HepG2 (cell line): ENCODE results near the gene RAI14. TPM values are rescaled to one million over a fixed set of nuclear protein-coding genes. Genes with fewer than 3 reads are reported as not detected.

ENCODE experiments used
- ATAC-seq: fragments of 200-7000 bp; cut with Tn5 transposase; 3 replicates; pipeline ENCODE4 v1.9.1; 2020; ENCODE audit warnings: mild to moderate bottlenecking, moderate library complexity
- BruUV-seq: library from RNA; stranded (reverse); fragments of 400-500 nt; replicated peaks from 2 replicates; lab custom pipeline; 2021; lab: Mats Ljungman, UMichigan
- CTCF ChIA-PET: fragments of 300-600 bp; formaldehyde crosslinking; extraction: SDS; loops from one replicate; lab custom pipeline; 2021; ENCODE audit warnings: low total read pairs, inconsistent platforms, low intra/inter-chr PET ratio; lab: Yijun Ruan, JAX
- POLR2A ChIA-PET: fragments of 350-600 bp; sonication (Branson Sonifier 250); formaldehyde crosslinking; loops from one replicate; lab custom pipeline; 2020; ENCODE audit warnings: antibody characterized with exemption, inconsistent platforms; lab: Yijun Ruan, JAX
- DNase-seq: peaks from one replicate; pipeline ENCODE4 v3.0.0-alpha.2; 2015; ENCODE audit warnings: low spot score
- FAIRE-seq: peaks from 3 replicates; lab custom pipeline; 2011; peaks lifted over from hg19 to GRCh38; lab: Jason Lieb, UNC
- H2AFZ ChIP-seq: one replicate; pipeline ENCODE4 v1.6.1; 2011; ENCODE audit warnings: low read length, inconsistent platforms
- H3K27ac ChIP-seq: fragments of 300-600 bp; 3 replicates; pipeline ENCODE4 v1.8.0; 2011; ENCODE audit warnings: mixed run types, mild to moderate bottlenecking, mixed read lengths, low read length, inconsistent platforms; ENCODE audit not compliant: insufficient read depth; ENCODE audit errors: extremely low read length
- H3K27me3 ChIP-seq, 2 experiments: fragments of 200-600 bp in 1 of 2; 2 replicates in 1 of 2; 3 replicates in 1 of 2; pipeline versions ENCODE4 v1.6.0 to v1.8.0; 2011; ENCODE audit warnings: low read length in 2 of 2, mild to moderate bottlenecking in 2 of 2, moderate library complexity in 2 of 2, inconsistent platforms in 1 of 2; ENCODE audit not compliant: insufficient read depth in 2 of 2, control insufficient read depth in 1 of 2
- H3K36me3 ChIP-seq, 2 experiments: fragments of 200-600 bp in 1 of 2; replicated peaks in 1 of 2; 2 replicates in 1 of 2; 3 replicates in 1 of 2; pipeline versions ENCODE4 v1.5.1 to v1.8.0; 2011; ENCODE audit warnings: low read length in 2 of 2, inconsistent platforms in 1 of 2; ENCODE audit not compliant: insufficient read depth in 2 of 2, control insufficient read depth in 1 of 2
- H3K4me1 ChIP-seq: 2 replicates; pipeline ENCODE4 v1.5.1; 2012; ENCODE audit warnings: low read length, inconsistent platforms; ENCODE audit not compliant: insufficient read depth
- H3K4me2 ChIP-seq: 2 replicates; pipeline ENCODE4 v1.6.0; 2011; ENCODE audit warnings: low read depth, low read length, inconsistent platforms
- H3K4me3 ChIP-seq, 3 experiments: fragments of 200-600 bp in 1 of 3; sonication (generic), shearing (Covaris generic) in 1 of 3; replicated peaks in 1 of 3; 2 replicates each; pipeline ENCODE4 v1.5.1; 2011 to 2016; ENCODE audit warnings: low read length in 3 of 3, inconsistent platforms in 2 of 3, low read depth in 2 of 3, mild to moderate bottlenecking in 2 of 3, control low read depth in 1 of 3, mixed read lengths in 1 of 3; ENCODE audit not compliant: insufficient read depth in 1 of 3
- H3K79me2 ChIP-seq: one replicate; pipeline ENCODE4 v1.6.1; 2011; ENCODE audit warnings: low read length, inconsistent platforms; ENCODE audit not compliant: insufficient read depth
- H3K9ac ChIP-seq: 2 replicates; pipeline ENCODE4 v1.6.0; 2011; ENCODE audit warnings: mild to moderate bottlenecking, low read depth, low read length, inconsistent platforms; ENCODE audit not compliant: insufficient read depth
- H3K9me3 ChIP-seq: 2 replicates; pipeline ENCODE4 v1.5.1; 2012; ENCODE audit warnings: mild to moderate bottlenecking, low read length
- H4K20me1 ChIP-seq: 2 replicates; pipeline ENCODE4 v1.6.0; 2011; ENCODE audit warnings: inconsistent platforms, mild to moderate bottlenecking, low read length, moderate library complexity; ENCODE audit not compliant: insufficient read depth
- DR1 ChIP-seq: sonication (generic); formaldehyde crosslinking; IDR thresholded peaks from 2 replicates; pipeline ENCODE4 v1.8.0; 2021; ENCODE audit warnings: mild to moderate bottlenecking, missing genetic modification reagents, inconsistent platforms
- MXI1 ChIP-seq: IDR thresholded peaks from 3 replicates; pipeline ENCODE4 v1.6.1; 2012; ENCODE audit warnings: low read depth, low read length, inconsistent platforms, borderline replicate concordance
- RFXANK ChIP-seq: IDR thresholded peaks from 2 replicates; pipeline ENCODE4 v1.6.1; 2016
- SALL1 ChIP-seq: sonication (generic); formaldehyde crosslinking; IDR thresholded peaks from 2 replicates; pipeline ENCODE4 v1.8.0; 2022; ENCODE audit warnings: mild to moderate bottlenecking, missing genetic modification reagents
- ZNF430 ChIP-seq: sonication (generic); formaldehyde crosslinking; IDR thresholded peaks from 2 replicates; pipeline ENCODE4 v1.9.0; 2021; ENCODE audit warnings: mild to moderate bottlenecking, missing genetic modification reagents
- ZZZ3 ChIP-seq: sonication (generic); formaldehyde crosslinking; IDR thresholded peaks from 2 replicates; pipeline ENCODE4 v1.4.0; 2020; ENCODE audit warnings: missing genetic modification reagents, mild to moderate bottlenecking, borderline replicate concordance
- WGBS: methylation state at CpG from one replicate; pipeline ENCODE4 v1.1.6; 2017; ENCODE audit warnings: low lambda C conversion rate; 5-methylcytosine and 5-hydroxymethylcytosine counted together
- in situ Hi-C: cut with HindIII; loops from 2 replicates; pipeline ENCODE4 v1.10.0; 2017; ENCODE audit warnings: low pct_unique_long_range_greater_than_20kb; ENCODE audit not compliant: extremely low pct_ligation_motif_present
- intact Hi-C: fragments of 100-400 bp; cut with micrococcal nuclease; formaldehyde crosslinking; loops from one replicate; pipeline ENCODE4 v1.10.0; 2022; ENCODE audit not compliant: unreplicated experiment
- polyA plus RNA-seq, 8 experiments: library from polyadenylated mRNA; depleted of rRNA in 3 of 8; stranded (reverse) in 7 of 8; unstranded in 1 of 8; fragments of >200 nt; fragmentation: Illumina TruSeq in 4 of 8; extraction: Trizol in 4 of 8; gene quantifications; 2 replicates each; pipeline versions ENCODE4 v1.2.1 to v1.2.3, GENCODE V29; 2011 to 2016; ENCODE audit warnings: low read depth in 4 of 8, missing spikeins in 1 of 8, mixed read lengths in 1 of 8; ENCODE audit not compliant: insufficient read depth in 1 of 8
- total RNA-seq, 5 experiments: library from RNA; depleted of rRNA; stranded (reverse); fragments of >200 nt; fragmentation: Illumina TruSeq; extraction: Trizol; gene quantifications; 2 replicates each; pipeline ENCODE4 v1.2.3, GENCODE V29; 2016; ENCODE audit warnings: low read depth in 1 of 5
- TF ChIP-seq, protein P1 (sequence below): sonication (generic); formaldehyde crosslinking; IDR thresholded peaks from 2 replicates; pipeline ENCODE4 v1.4.0; 2020; ENCODE audit warnings: missing genetic modification reagents
- TF ChIP-seq, protein P2 (sequence below): sonication (generic); formaldehyde crosslinking; IDR thresholded peaks from 2 replicates; pipeline ENCODE4 v1.4.0; 2020; ENCODE audit warnings: mild to moderate bottlenecking, missing genetic modification reagents
- TF ChIP-seq, protein P3 (sequence below): sonication (generic); formaldehyde crosslinking; IDR thresholded peaks from 2 replicates; pipeline ENCODE4 v1.5.1; 2020; ENCODE audit warnings: mild to moderate bottlenecking, missing genetic modification reagents, moderate library complexity

Gene RAI14
- total and polyA plus RNA-seq, 2 of the 13 experiments (the other 11 are each of a cell fraction or from before 2014, with no cell fraction given): 12.6 to 18.2 TPM

DNA sequence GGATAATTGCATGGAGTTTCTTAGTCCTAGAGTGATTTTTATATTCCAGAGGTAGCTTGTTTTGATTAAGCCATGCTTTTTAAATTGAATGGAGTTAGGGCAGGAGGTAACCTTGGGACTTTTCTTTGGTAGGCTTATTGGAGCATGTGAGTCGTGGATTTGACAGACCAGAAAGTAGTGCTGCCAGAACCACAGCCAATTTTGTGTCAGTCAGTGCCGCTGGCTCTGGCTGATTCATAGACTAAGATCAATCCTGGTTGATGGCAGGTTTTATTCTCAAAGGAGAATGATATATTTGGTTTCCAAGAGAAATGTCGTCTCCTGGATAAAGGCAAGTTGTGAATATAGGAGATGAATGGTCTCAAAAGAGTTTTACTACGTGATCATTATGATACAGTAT is 20.3 kb downstream of the RAI14 start:
- no TSS peak for BruUV-seq
- H2AFZ ChIP-seq: no peak overlapping the region
- H3K79me2 ChIP-seq: peaks cover 7% of the 10 kb centered on the region
- intact Hi-C loops (no loop called here), in situ Hi-C loops (no loop called here)
- 98% methylated on average over 4 of the region's 4 CpGs for WGBS
- H3K36me3 ChIP-seq: no peaks in the 10 kb centered on the region
- H3K27ac ChIP-seq: no peak overlapping the region
- no peak overlapping the region for H3K9ac ChIP-seq
- H3K9me3 ChIP-seq: no peaks in the 10 kb centered on the region
- H3K4me2 ChIP-seq: no peak overlapping the region
- FAIRE-seq: no peak
- H3K4me3 ChIP-seq: no peak overlapping the region
- ATAC-seq: no peak
- H3K4me1 ChIP-seq: peaks cover 25% of the 10 kb centered on the region
- no peaks in the 10 kb centered on the region for H4K20me1 ChIP-seq
- CTCF ChIA-PET: no interaction called here
- DNase-seq: no peak
- POLR2A ChIA-PET: no interaction called here
- H3K27me3 ChIP-seq: no peaks in the 10 kb centered on the region
- TF ChIP-seq, protein P1, sequence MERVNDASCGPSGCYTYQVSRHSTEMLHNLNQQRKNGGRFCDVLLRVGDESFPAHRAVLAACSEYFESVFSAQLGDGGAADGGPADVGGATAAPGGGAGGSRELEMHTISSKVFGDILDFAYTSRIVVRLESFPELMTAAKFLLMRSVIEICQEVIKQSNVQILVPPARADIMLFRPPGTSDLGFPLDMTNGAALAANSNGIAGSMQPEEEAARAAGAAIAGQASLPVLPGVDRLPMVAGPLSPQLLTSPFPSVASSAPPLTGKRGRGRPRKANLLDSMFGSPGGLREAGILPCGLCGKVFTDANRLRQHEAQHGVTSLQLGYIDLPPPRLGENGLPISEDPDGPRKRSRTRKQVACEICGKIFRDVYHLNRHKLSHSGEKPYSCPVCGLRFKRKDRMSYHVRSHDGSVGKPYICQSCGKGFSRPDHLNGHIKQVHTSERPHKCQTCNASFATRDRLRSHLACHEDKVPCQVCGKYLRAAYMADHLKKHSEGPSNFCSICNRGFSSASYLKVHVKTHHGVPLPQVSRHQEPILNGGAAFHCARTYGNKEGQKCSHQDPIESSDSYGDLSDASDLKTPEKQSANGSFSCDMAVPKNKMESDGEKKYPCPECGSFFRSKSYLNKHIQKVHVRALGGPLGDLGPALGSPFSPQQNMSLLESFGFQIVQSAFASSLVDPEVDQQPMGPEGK (CRISPR knock-in tag): no peak
- no peak for TF ChIP-seq ZZZ3
- no peak for TF ChIP-seq DR1 (CRISPR knock-in tag)
- TF ChIP-seq RFXANK (CRISPR knock-in tag): no peak
- no peak for TF ChIP-seq ZNF430
- TF ChIP-seq, protein P2, sequence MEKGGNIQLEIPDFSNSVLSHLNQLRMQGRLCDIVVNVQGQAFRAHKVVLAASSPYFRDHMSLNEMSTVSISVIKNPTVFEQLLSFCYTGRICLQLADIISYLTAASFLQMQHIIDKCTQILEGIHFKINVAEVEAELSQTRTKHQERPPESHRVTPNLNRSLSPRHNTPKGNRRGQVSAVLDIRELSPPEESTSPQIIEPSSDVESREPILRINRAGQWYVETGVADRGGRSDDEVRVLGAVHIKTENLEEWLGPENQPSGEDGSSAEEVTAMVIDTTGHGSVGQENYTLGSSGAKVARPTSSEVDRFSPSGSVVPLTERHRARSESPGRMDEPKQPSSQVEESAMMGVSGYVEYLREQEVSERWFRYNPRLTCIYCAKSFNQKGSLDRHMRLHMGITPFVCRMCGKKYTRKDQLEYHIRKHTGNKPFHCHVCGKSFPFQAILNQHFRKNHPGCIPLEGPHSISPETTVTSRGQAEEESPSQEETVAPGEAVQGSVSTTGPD (CRISPR knock-in tag): no peak
- TF ChIP-seq, protein P3, sequence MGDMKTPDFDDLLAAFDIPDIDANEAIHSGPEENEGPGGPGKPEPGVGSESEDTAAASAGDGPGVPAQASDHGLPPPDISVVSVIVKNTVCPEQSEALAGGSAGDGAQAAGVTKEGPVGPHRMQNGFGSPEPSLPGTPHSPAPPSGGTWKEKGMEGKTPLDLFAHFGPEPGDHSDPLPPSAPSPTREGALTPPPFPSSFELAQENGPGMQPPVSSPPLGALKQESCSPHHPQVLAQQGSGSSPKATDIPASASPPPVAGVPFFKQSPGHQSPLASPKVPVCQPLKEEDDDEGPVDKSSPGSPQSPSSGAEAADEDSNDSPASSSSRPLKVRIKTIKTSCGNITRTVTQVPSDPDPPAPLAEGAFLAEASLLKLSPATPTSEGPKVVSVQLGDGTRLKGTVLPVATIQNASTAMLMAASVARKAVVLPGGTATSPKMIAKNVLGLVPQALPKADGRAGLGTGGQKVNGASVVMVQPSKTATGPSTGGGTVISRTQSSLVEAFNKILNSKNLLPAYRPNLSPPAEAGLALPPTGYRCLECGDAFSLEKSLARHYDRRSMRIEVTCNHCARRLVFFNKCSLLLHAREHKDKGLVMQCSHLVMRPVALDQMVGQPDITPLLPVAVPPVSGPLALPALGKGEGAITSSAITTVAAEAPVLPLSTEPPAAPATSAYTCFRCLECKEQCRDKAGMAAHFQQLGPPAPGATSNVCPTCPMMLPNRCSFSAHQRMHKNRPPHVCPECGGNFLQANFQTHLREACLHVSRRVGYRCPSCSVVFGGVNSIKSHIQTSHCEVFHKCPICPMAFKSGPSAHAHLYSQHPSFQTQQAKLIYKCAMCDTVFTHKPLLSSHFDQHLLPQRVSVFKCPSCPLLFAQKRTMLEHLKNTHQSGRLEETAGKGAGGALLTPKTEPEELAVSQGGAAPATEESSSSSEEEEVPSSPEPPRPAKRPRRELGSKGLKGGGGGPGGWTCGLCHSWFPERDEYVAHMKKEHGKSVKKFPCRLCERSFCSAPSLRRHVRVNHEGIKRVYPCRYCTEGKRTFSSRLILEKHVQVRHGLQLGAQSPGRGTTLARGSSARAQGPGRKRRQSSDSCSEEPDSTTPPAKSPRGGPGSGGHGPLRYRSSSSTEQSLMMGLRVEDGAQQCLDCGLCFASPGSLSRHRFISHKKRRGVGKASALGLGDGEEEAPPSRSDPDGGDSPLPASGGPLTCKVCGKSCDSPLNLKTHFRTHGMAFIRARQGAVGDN: no peak
- no peak for TF ChIP-seq MXI1
- TF ChIP-seq SALL1 (CRISPR knock-in tag): no peak
